Left ventricle myocardium inferior (tissue), 1 donor: ENCODE results near the gene TBX1. TPM values are rescaled to one million over a fixed set of nuclear protein-coding genes. Genes with fewer than 3 reads are reported as not detected.

ENCODE experiments used
- DNase-seq: peaks from one replicate; pipeline ENCODE4 v3.0.0-alpha.2; 2020
- H3K27ac ChIP-seq: fragments of 200-600 bp; replicated peaks from 2 replicates; pipeline ENCODE4 v1.8.0; 2021
- H3K27me3 ChIP-seq: fragments of 200-600 bp; 2 replicates; pipeline ENCODE4 v1.8.0; 2021; ENCODE audit warnings: low read depth
- H3K36me3 ChIP-seq: fragments of 200-600 bp; 2 replicates; pipeline ENCODE4 v1.8.0; 2021
- H3K4me1 ChIP-seq: fragments of 200-600 bp; 2 replicates; pipeline ENCODE4 v1.8.0; 2021
- H3K4me3 ChIP-seq: fragments of 200-600 bp; 2 replicates; pipeline ENCODE4 v1.8.0; 2021; ENCODE audit warnings: mild to moderate bottlenecking, moderate library complexity
- H3K9me3 ChIP-seq: fragments of 200-600 bp; replicated peaks from 2 replicates; pipeline ENCODE4 v1.8.0; 2021
- CTCF ChIP-seq: fragments of 200-600 bp; IDR thresholded peaks from 2 replicates; pipeline ENCODE4 v1.8.0; 2021; ENCODE audit warnings: antibody characterized with exemption, mild to moderate bottlenecking, borderline replicate concordance
- intact Hi-C: fragments of 100-400 bp; cut with micrococcal nuclease; formaldehyde crosslinking; loops from one replicate; pipeline ENCODE4 v1.11.0; 2022
- total RNA-seq: library from RNA; stranded (reverse); fragmentation: NEBNext Ultra II Directional; extraction: Animal tissue kit (Norgen Biotek cat#: 25700); gene quantifications from one replicate; pipeline ENCODE4 v1.2.1, GENCODE V29; 2021
- donor health status: DM: no; HTN: yes; CAD: no; lungs with severe emphysema.

The TBX1 gene
- total RNA-seq, 1 donor from 2014 or later, result 8.0 TPM

- intact Hi-C loops, result no loop called here
- TF ChIP-seq CTCF, result no peak
- peak; percentile 13 for DNase-seq
- Histone ChIP-seq H3K4me3 (peak overlapping the region; percentile 75), H3K27ac (peak overlapping the region; percentile 40), H3K36me3 (peaks cover 7% of the 10 kb centered on the region), H3K4me1 (peaks cover 63% of the 10 kb centered on the region), H3K9me3 (no peaks in the 10 kb centered on the region), H3K27me3 (peaks cover 52% of the 10 kb centered on the region)
Measured at GRCh38 chr22:19715188-19715930, 45.2 kb upstream of the TBX1 start.

DNA sequence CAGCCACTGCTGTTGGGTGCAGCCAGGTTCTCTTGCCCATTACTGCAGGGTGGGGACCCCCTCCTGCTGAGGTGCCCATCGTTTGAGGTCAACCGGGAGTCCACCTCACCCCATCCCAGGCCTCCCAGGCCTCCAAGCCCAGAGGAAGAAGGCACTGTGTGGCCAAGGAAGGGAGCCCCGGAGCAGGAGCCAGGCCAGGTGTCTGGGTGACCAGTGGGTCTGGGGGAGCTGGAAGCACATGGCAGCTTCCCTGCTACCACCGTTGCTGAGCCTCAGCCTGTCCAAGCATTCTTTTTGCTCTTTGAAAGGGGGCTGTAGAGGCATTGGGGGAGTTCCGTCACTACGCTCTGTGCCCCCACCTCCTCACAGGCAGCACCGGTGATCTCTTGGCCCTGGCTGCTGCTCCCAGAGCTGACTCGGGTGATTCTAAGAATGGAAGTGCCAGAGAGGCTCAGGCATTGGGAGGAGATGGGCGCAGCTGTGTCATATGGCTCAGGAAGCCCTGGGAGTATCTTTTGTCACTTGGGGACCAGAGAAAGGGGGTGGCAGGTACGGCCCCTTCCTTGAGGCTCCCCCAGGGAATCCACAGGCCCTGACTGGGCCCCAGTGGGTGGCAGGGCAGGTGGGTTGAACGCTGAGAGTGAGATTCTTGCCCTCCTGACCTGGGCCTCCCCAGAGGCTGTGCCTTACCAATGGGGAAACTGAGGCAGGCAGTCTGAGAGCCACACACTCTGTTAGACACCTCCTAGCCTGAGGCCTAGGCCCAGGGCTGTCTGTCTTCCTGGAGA lies 44.3 kb upstream of the TBX1 start:
- peak; percentile 6 for DNase-seq
- peaks cover 56% of the 10 kb centered on the region for H3K27me3 ChIP-seq
- no peak overlapping the region for H3K27ac ChIP-seq
- peaks cover 16% of the 10 kb centered on the region for H3K36me3 ChIP-seq
- no peaks in the 10 kb centered on the region for H3K9me3 ChIP-seq
- peaks cover 71% of the 10 kb centered on the region for H3K4me1 ChIP-seq
- intact Hi-C loops, result no loop called here
- TF ChIP-seq CTCF, result no peak
- peak overlapping the region; percentile 75 for H3K4me3 ChIP-seq

DNA sequence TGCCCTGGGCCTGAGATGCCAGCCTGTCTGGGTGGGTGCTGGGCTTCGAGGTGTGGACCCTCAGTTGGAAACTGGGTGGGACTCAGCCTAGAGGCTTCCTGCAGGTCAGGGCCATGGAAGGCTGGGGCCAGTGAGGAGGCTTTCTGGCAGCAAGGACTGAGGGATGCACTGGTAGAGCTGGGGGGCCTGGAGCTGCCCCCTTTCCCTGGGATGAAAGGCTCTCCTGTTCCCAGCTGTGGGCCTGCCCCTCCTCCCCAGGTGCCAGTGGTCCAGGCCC lies 43.8 kb upstream of the TBX1 start:
- Histone ChIP-seq H3K36me3 (peaks cover 22% of the 10 kb centered on the region), H3K4me3 (no peak overlapping the region), H3K9me3 (no peaks in the 10 kb centered on the region), H3K27me3 (peaks cover 62% of the 10 kb centered on the region), H3K27ac (no peak overlapping the region), H3K4me1 (peaks cover 77% of the 10 kb centered on the region)
- DNase-seq, result no peak
- no peak for TF ChIP-seq CTCF
- intact Hi-C loops, result no loop called here

DNA sequence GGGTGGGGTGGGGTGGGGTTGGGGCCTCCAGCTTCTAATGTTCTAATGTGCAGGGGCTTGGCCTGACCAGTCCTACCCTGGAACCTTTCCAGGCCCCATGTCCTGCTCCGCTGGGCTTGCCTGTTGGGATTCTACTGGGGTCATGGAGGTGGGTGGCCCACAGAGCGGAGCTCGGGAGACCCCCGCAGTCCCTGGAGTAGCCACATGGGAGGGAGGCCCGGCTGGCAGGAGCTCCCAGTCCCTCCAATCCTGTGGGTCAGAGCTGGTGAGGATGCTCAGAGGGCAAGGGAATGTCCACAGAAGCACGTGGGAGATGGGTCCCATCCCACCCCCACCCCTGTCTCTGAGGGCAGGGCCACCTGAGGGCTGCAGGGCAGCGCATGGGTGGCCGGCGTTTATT lies 43.4 kb upstream of the TBX1 start:
- no peak overlapping the region for H3K4me3 ChIP-seq
- no peaks in the 10 kb centered on the region for H3K9me3 ChIP-seq
- no peak for DNase-seq
- peak overlapping the region; percentile 94 for H3K27ac ChIP-seq
- intact Hi-C loops, result no loop called here
- peaks cover 81% of the 10 kb centered on the region for H3K4me1 ChIP-seq
- no peak for TF ChIP-seq CTCF
- H3K36me3 ChIP-seq, result peaks cover 26% of the 10 kb centered on the region
- peaks cover 66% of the 10 kb centered on the region for H3K27me3 ChIP-seq

- DNase-seq, result peak; percentile 81
Measured at GRCh38 chr22:19717691-19718455, 42.7 kb upstream of the TBX1 start.

More at GRCh38 chr22:19717691-19718455, 42.7 kb upstream of the TBX1 start:
- peaks cover 88% of the 10 kb centered on the region for H3K4me1 ChIP-seq
- intact Hi-C loops, result no loop called here
- peaks cover 29% of the 10 kb centered on the region for H3K36me3 ChIP-seq
- H3K4me3 ChIP-seq, result peak overlapping the region; percentile 80
- H3K27ac ChIP-seq, result peak overlapping the region; percentile 94
- H3K27me3 ChIP-seq, result peaks cover 73% of the 10 kb centered on the region
- no peaks in the 10 kb centered on the region for H3K9me3 ChIP-seq
- TF ChIP-seq CTCF, result peak; percentile 99
